K562 treated with DMSO at 1 percent for 12 hours (cell line): ENCODE results near the gene NDUFV1. TPM values are rescaled to one million over a fixed set of nuclear protein-coding genes. Genes with fewer than 3 reads are reported as not detected.

Experiments
- total RNA-seq: library from RNA; unstranded; fragments of 300-600 nt; gene quantifications from 2 replicates; pipeline ENCODE4 v1.2.3, GENCODE V29; 2022; ENCODE audit not compliant: insufficient read depth

Gene NDUFV1
- total RNA-seq = 208 and 271 TPM in 2 replicates

GRCh38 chr11:67606492-67607295 lies at the start of gene NDUFV1:
Gene NDUFV1, plus strand, starts transcription at chr11:67606936. Its CDS starts 69 bp downstream, at chr11:67607005.

GRCh38 chr11:67583247-67584204 lies 23.2 kb upstream of the NDUFV1 start, which contains the start of gene GSTP1:
Gene GSTP1, plus strand, starts transcription at chr11:67583812. Its CDS starts 32 bp downstream, at chr11:67583844.

GRCh38 chr11:67629386-67630227 lies 22.9 kb downstream of the NDUFV1 start, which contains the start of gene NUDT8:
Gene NUDT8, minus strand, starts transcription at chr11:67629937. Its CDS starts 26 bp downstream, at chr11:67629911.

GRCh38 chr11:67639438-67639859 lies 32.7 kb downstream of the NDUFV1 start, which contains the start of gene TBX10:
Gene TBX10, minus strand, starts transcription at chr11:67639763. Its CDS starts 291 bp downstream, at chr11:67639472.

Other genes starting within 250 kb of the NDUFV1 start
- 2.8 and 4.5 TPM in 2 replicates for gene CLCF1, start 233.3 kb upstream of the NDUFV1 start, total RNA-seq
- gene RAD9A, start 214.9 kb upstream of the NDUFV1 start, total RNA-seq = 33.4 and 59.3 TPM in 2 replicates
- 313 and 351 TPM in 2 replicates for gene PPP1CA, start 205.1 kb upstream of the NDUFV1 start, total RNA-seq
- gene TBC1D10C, start 202.9 kb upstream of the NDUFV1 start, total RNA-seq = 0.62 TPM in 1 of 2 replicates, not detected in the other
- gene CARNS1, start 191.3 kb upstream of the NDUFV1 start, total RNA-seq = not detected in 2 replicates
- 81.1 and 94.7 TPM in 2 replicates for gene RPS6KB2, start 178.4 kb upstream of the NDUFV1 start, total RNA-seq
- gene PTPRCAP, start 169.3 kb upstream of the NDUFV1 start, total RNA-seq = 1.8 and 4.2 TPM in 2 replicates
- 180 and 198 TPM in 2 replicates for gene CORO1B, start 163.5 kb upstream of the NDUFV1 start, total RNA-seq
- gene GPR152, start 154.2 kb upstream of the NDUFV1 start, total RNA-seq = not detected in 2 replicates
- gene CABP4, start 151.6 kb upstream of the NDUFV1 start, total RNA-seq = not detected in 2 replicates
- gene TMEM134, start 137.7 kb upstream of the NDUFV1 start, total RNA-seq = 21.4 and 32.1 TPM in 2 replicates
- gene AIP, start 123.9 kb upstream of the NDUFV1 start, total RNA-seq = 86.6 and 130 TPM in 2 replicates
- gene PITPNM1, start 101.6 kb upstream of the NDUFV1 start, total RNA-seq = 28.6 and 34.2 TPM in 2 replicates
- gene CDK2AP2, start 98.8 kb upstream of the NDUFV1 start, total RNA-seq = 103 and 111 TPM in 2 replicates
- not detected in 2 replicates for gene CABP2, start 83.5 kb upstream of the NDUFV1 start, total RNA-seq
- gene GSTP1, start 23.1 kb upstream of the NDUFV1 start, total RNA-seq = 1,909 and 2,597 TPM in 2 replicates
- gene NUDT8, start 23.0 kb downstream of the NDUFV1 start, total RNA-seq = 18.2 and 22.5 TPM in 2 replicates
- gene TBX10, start 32.8 kb downstream of the NDUFV1 start, total RNA-seq = not detected in 2 replicates
- gene ACY3, start 43.8 kb downstream of the NDUFV1 start, total RNA-seq = not detected in 2 replicates
- gene ALDH3B2, start 67.7 kb downstream of the NDUFV1 start, total RNA-seq = not detected in 2 replicates